ENCODE results near the gene POFUT2.

Gene POFUT2

GRCh38 chr21:45220714-45221490 is 66.8 kb downstream of the POFUT2 start:
- DNase-seq, result no peak

- DNase-seq, result no peak
Observed at GRCh38 chr21:45220071-45220481, 67.6 kb downstream of the POFUT2 start.

- DNase-seq, result no peak
Observed at GRCh38 chr21:45219517-45219916, 68.2 kb downstream of the POFUT2 start.

GRCh38 chr21:45217010-45217409 is 70.7 kb downstream of the POFUT2 start:
- DNase-seq, result no peak

GRCh38 chr21:45215213-45215612 is 72.5 kb downstream of the POFUT2 start:
- DNase-seq, result no peak
